Right atrium auricular region (tissue), 2 donors: ENCODE results near the gene NBPF1. TPM values are rescaled to one million over a fixed set of nuclear protein-coding genes. Genes with fewer than 3 reads are reported as not detected.
"Not testable (repeated sequence)": the region's sequence is repeated elsewhere in the genome, so short reads cannot be mapped to it uniquely, and the experiment has no call there.

Source experiments
- DNase-seq: peaks from one replicate; pipeline ENCODE4 v3.0.0-alpha.2; 2019; ENCODE audit warnings: low spot score
- H3K27ac ChIP-seq, 2 donors: fragments of 200-600 bp; sonication (generic); 1 replicate in 1 of 2; 2 replicates in 1 of 2; pipeline ENCODE4 v1.5.1; 2016 to 2019
- H3K27me3 ChIP-seq, 2 donors: fragments of 200-600 bp; sonication (generic); one replicate each; pipeline versions ENCODE4 v1.5.1 to v1.6.0; 2017 to 2019
- H3K36me3 ChIP-seq: fragments of 200-600 bp; sonication (generic); one replicate; pipeline ENCODE4 v1.5.1; 2016
- H3K4me1 ChIP-seq, 2 donors: fragments of 200-600 bp; sonication (generic); one replicate each; pipeline versions ENCODE4 v1.5.1 to v1.6.0; 2017 to 2019
- H3K4me3 ChIP-seq, 2 donors: fragments of 200-600 bp; sonication (generic); 1 replicate in 1 of 2; 2 replicates in 1 of 2; pipeline ENCODE4 v1.5.1; 2017 to 2019; ENCODE audit warnings: mild to moderate bottlenecking in 1 of 2, moderate library complexity in 1 of 2
- H3K9me3 ChIP-seq, 2 donors: fragments of 200-600 bp; sonication (generic); one replicate each; pipeline ENCODE4 v1.5.1; 2019
- CTCF ChIP-seq, 2 donors: fragments of 200-600 bp; sonication (generic); IDR thresholded peaks; one replicate each; pipeline ENCODE4 v1.5.1; 2019; ENCODE audit warnings: antibody characterized with exemption in 2 of 2
- total RNA-seq, 2 donors: library from RNA; depleted of rRNA; stranded (reverse); fragments of >200 nt; gene quantifications; one replicate each; pipeline ENCODE4 v1.1.0, GENCODE V29; 2016

Gene NBPF1
- total RNA-seq, 2 donors from 2014 or later, result 15.1 to 20.0 TPM

DNA sequence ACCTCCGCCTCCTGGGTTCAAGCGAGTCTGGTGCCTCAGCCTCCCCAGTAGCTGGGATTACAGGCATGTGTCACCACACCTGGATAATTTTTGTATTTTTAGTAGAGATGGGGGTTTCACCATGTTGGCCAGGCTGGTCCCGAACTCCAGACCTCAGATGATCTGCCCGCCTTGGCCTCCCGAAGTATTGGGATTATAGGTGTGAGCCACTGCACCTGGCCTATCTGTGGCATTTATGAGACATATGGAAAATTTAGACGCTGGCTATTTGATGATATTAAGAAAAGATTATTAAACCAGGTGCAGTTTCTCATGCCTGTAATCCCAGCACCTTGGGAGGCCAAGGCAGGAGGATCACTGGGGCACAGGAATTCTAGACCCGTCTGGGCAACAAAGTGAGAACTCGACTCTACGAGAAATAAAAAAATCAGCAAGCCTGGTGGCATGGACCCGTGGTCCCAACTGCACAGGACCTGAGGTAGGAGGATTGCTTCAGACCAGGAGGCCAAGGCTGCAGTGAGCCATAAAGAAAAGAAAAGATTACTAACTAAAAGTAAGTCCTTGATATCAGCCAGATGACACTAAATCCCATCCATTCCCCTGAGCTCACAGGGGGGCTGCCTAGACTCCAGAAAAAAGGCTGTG lies 23.3 kb upstream of the NBPF1 start:
- DNase-seq, result peak; percentile 63
- H3K36me3 ChIP-seq, result peaks cover 25% of the 10 kb centered on the region
- not testable (repeated sequence) for H3K4me3 ChIP-seq, H3K4me1 ChIP-seq, H3K27ac ChIP-seq, H3K27me3 ChIP-seq, H3K9me3 ChIP-seq

DNA sequence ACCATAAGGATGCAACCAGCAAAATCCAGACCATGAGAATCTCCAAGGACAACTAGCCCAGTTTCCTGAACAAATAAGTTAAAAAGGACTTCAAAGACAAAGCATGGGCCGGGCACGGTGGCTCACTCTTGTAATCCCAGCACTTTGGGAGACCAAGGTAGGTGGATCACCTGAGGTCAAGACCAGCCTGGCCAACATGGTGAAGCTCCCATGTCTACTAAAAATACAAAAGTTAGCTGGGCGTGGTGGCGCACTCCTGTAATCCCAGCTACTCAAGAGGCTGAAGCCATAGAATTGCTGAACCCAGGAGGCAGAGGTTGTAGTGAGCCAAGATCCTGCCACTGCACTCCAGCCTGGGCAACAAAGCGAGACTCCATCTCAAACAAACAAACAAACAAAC lies 22.6 kb upstream of the NBPF1 start:
- H3K36me3 ChIP-seq, result peaks cover 32% of the 10 kb centered on the region
- peak; percentile 63 for DNase-seq
- not testable (repeated sequence) for H3K4me3 ChIP-seq, H3K4me1 ChIP-seq, H3K9me3 ChIP-seq, H3K27me3 ChIP-seq, H3K27ac ChIP-seq

DNA sequence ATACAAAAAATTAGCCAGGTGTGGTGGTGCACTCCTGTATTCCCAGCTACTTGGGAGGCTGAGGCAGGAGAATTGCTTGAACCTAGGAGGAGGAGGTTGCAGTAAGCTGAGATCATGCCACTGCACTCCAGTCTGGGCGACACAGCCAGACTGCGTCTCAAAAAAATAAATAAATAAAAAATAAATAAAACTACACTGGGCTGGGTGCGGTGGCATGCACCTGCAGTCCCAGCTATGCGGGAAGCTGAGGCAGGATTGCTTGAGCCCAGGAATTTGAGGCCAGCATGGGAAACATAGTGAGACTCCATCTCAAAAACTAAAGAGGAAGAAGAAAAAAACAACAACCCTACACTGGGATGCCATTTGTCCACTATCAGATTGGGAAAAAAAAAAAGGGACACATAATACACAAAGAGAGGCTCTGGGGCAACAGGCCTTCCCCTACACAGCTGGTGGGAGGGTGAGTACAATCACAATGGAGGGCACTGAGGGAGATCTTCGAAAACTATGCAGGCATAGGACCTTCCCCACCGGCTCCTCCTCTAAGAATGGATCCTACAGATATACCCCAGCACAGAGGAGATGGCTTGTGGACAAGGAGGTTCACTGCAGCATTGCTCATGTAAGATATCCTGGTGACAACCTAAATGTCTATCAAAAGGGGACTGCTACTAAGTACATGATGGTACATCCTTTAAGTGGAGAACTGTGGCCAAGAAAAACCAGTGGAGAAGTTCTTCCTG lies 20.3 kb upstream of the NBPF1 start:
- H3K27me3 ChIP-seq, H3K4me3 ChIP-seq, H3K27ac ChIP-seq, H3K4me1 ChIP-seq, H3K9me3 ChIP-seq, DNase-seq: not testable (repeated sequence)
- peaks cover 53% of the 10 kb centered on the region for H3K36me3 ChIP-seq

- DNase-seq, H3K4me3 ChIP-seq: not testable (repeated sequence)
Measured at GRCh38 chr1:16632044-16632850, 18.9 kb upstream of the NBPF1 start.

DNA sequence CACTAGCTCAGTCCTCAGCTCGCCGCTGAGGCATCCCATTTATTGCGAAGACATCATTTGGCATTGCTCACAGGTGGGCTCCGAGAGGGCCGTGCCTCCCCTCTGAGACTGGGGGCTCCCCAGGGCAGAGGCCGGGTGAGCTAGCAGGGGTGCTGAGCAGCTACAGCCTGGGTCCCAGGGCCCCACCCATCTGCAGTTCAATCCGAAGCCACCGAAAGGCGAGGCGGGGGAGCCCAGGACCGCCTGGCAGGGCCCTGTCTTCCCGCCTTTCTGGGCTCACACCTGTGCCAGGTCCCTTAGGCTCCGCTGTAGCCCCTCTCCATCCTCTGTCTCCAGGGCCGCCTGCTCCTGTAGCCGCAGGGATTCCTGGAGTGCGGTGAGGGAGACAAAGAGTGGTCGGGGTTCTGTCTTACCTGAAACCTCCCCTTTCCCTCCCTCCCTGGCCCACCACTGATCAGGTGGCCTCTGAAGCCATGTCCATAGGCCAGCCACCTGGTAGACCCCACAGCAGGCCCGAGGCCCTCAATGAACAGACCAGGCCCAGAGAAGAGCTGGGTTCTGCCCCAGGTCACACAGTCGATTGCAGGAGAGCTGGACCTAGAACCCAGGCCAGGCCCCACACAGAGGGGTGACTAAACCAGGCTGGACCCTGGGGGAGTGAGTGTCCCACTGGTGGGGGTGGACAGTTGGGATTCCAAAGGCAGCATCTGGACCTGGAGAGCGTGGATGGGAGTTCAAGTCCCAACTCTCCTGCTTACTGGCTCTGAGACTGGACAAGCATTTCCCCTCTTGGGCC lies 18.1 kb upstream of the NBPF1 start:
- H3K36me3 ChIP-seq, result peaks cover 71% of the 10 kb centered on the region
- no peaks in the 10 kb centered on the region for H3K9me3 ChIP-seq
- peak; percentile 63 for DNase-seq
- no peaks in the 10 kb centered on the region for H3K27me3 ChIP-seq
- no peaks in the 10 kb centered on the region for H3K4me1 ChIP-seq
- no peak overlapping the region for H3K27ac ChIP-seq
- no peak overlapping the region for H3K4me3 ChIP-seq
- no peak for TF ChIP-seq CTCF (IDR thresholded peaks at IDR 0.05)

More at GRCh38 chr1:16632044-16632850, 18.9 kb upstream of the NBPF1 start:
- H3K36me3 ChIP-seq, result peaks cover 65% of the 10 kb centered on the region
- not testable (repeated sequence) for H3K27ac ChIP-seq, H3K27me3 ChIP-seq, H3K9me3 ChIP-seq, H3K4me1 ChIP-seq

- Histone ChIP-seq H3K27me3 (no peaks in the 10 kb centered on the region), H3K9me3 (no peaks in the 10 kb centered on the region), H3K27ac (no peak overlapping the region), H3K4me1 (no peaks in the 10 kb centered on the region), H3K36me3 (peaks cover 78% of the 10 kb centered on the region), H3K4me3 (no peak overlapping the region)
- peak; percentile 59 for DNase-seq
- no peak for TF ChIP-seq CTCF (IDR thresholded peaks at IDR 0.05)
Measured at GRCh38 chr1:16630661-16631247, 17.4 kb upstream of the NBPF1 start.

DNA sequence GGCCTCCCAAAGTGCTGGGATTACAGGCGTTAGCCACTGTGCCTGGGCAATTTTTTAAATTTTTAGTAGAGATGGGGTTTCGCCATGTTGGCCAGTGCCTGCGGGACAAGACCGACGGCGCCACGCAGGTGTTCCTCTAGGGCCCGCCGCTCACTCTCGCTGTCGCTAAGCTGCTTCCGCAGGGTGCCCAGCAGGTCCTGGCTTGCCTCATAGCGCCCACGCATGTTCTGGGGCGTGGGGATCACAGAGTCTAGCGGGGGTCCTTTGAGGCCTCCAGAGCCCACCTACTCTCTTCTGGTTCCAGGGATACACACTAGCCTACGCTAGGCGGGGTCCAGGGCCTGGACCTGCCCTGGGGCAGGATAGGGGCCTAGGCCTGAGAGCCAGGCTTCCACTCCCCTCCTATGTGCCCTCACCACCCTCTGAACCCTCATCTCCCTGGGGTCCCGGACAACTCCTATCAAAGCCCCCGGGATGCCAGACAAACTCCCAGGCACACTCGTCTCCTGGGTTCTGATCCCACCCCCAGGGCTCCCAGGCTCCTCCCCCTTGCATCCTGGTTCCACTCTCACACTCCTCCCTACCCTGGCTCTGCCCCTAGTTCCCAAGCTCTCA lies 16.7 kb upstream of the NBPF1 start:
- peak; percentile 63 for DNase-seq
- H3K36me3 ChIP-seq, result peaks cover 85% of the 10 kb centered on the region
- not testable (repeated sequence) for H3K27me3 ChIP-seq

More for the DNA sequence above, 16.7 kb upstream of the NBPF1 start:
- H3K4me3 ChIP-seq, H3K27ac ChIP-seq, H3K4me1 ChIP-seq, H3K9me3 ChIP-seq: not testable (repeated sequence)
